Keratinocyte (primary cell): ENCODE measurements around the gene PSMD8. TPM values are rescaled to one million over a fixed set of nuclear protein-coding genes. Genes with fewer than 3 reads are reported as not detected.

Experiments used
- DNase-seq: peaks from one replicate; pipeline ENCODE4 v3.0.0-alpha.2; 2011; ENCODE audit warnings: low read depth, missing footprints, low spot score
- FAIRE-seq: peaks from 2 replicates; lab custom pipeline; 2011; peaks lifted over from hg19 to GRCh38; lab: Jason Lieb, UNC
- H2AFZ ChIP-seq: 2 replicates; pipeline ENCODE4 v1.6.0; 2012; ENCODE audit warnings: low read length, control low read depth, inconsistent platforms; ENCODE audit not compliant: control insufficient read depth
- H3K27ac ChIP-seq: 2 replicates; pipeline ENCODE4 v1.5.1; 2011; ENCODE audit warnings: low read length; ENCODE audit not compliant: control insufficient read depth, insufficient read depth
- H3K27me3 ChIP-seq: 3 replicates; pipeline ENCODE4 v1.6.0; 2011; ENCODE audit warnings: low read length; ENCODE audit not compliant: control insufficient read depth, insufficient read depth; ENCODE audit errors: extremely low read depth
- H3K36me3 ChIP-seq, 2 experiments: 2 replicates in 1 of 2; 3 replicates in 1 of 2; pipeline ENCODE4 v1.5.1; 2011; ENCODE audit warnings: low read length in 2 of 2, mild to moderate bottlenecking in 1 of 2; ENCODE audit not compliant: control insufficient read depth in 2 of 2, insufficient read depth in 2 of 2; ENCODE audit errors: extremely low read depth in 1 of 2
- H3K4me1 ChIP-seq: 3 replicates; pipeline ENCODE4 v1.5.1; 2011; ENCODE audit warnings: low read length; ENCODE audit not compliant: control insufficient read depth, insufficient read depth; ENCODE audit errors: extremely low read depth
- H3K4me2 ChIP-seq: 3 replicates; pipeline ENCODE4 v1.6.0; 2011; ENCODE audit warnings: low read depth, low read length; ENCODE audit not compliant: control insufficient read depth, insufficient read depth; ENCODE audit errors: extremely low read depth
- H3K4me3 ChIP-seq, 3 experiments: fragments of 200-600 bp in 1 of 3; sonication (generic) in 1 of 3; 2 replicates in 2 of 3; 3 replicates in 1 of 3; pipeline ENCODE4 v1.5.1; 2011 to 2016; ENCODE audit warnings: low read length in 3 of 3, mild to moderate bottlenecking in 3 of 3, control low read depth in 2 of 3, inconsistent platforms in 1 of 3, low read depth in 1 of 3, mixed read lengths in 1 of 3, mixed run types in 1 of 3, moderate library complexity in 1 of 3; ENCODE audit not compliant: control insufficient read depth in 2 of 3, insufficient read depth in 2 of 3; ENCODE audit errors: extremely low read depth in 1 of 3
- H3K79me2 ChIP-seq: 2 replicates; pipeline ENCODE4 v1.6.0; 2012; ENCODE audit warnings: low read length; ENCODE audit not compliant: control insufficient read depth, insufficient read depth
- H3K9ac ChIP-seq: 3 replicates; pipeline ENCODE4 v1.6.0; 2011; ENCODE audit warnings: low read length; ENCODE audit not compliant: control insufficient read depth, insufficient read depth; ENCODE audit errors: extremely low read depth
- H3K9me1 ChIP-seq: 3 replicates; pipeline ENCODE4 v1.6.0; 2011; ENCODE audit warnings: low read length; ENCODE audit not compliant: control insufficient read depth, insufficient read depth; ENCODE audit errors: extremely low read depth
- H3K9me3 ChIP-seq: 2 replicates; pipeline ENCODE4 v1.5.1; 2012; ENCODE audit warnings: low read depth, low read length; ENCODE audit not compliant: control insufficient read depth
- H4K20me1 ChIP-seq: 3 replicates; pipeline ENCODE4 v1.6.0; 2011; ENCODE audit warnings: low read length; ENCODE audit not compliant: control insufficient read depth, insufficient read depth; ENCODE audit errors: extremely low read depth
- CTCF ChIP-seq, 3 experiments: IDR thresholded peaks in 1 of 3; conservative IDR thresholded peaks in 1 of 3; optimal IDR thresholded peaks in 1 of 3; 2 replicates in 2 of 3; 3 replicates in 1 of 3; pipeline versions ENCODE3 to v1.5.1; 2011; ENCODE audit warnings: low read length in 3 of 3, mild to moderate bottlenecking in 3 of 3, moderate library complexity in 2 of 3, control low read depth in 1 of 3, inconsistent platforms in 1 of 3; ENCODE audit not compliant: insufficient read depth in 2 of 3; ENCODE audit errors: extremely low read depth in 1 of 3
- EZH2 ChIP-seq: IDR thresholded peaks from one replicate; pipeline ENCODE4 v1.6.1; 2012; ENCODE audit warnings: inconsistent platforms, mild to moderate bottlenecking, low read length, moderate library complexity
- dilution Hi-C: fragments of 300-500 bp; cut with MboI; formaldehyde crosslinking; loops from one replicate; pipeline ENCODE4 v1.7.0; 2020; ENCODE audit warnings: low sequenced_read_pairs; ENCODE audit not compliant: extremely low pct_ligation_motif_present
- polyA plus RNA-seq, 5 experiments: library from polyadenylated mRNA; depleted of rRNA in 3 of 5; stranded (reverse) in 3 of 5; stranded (forward) in 1 of 5; unstranded in 1 of 5; fragments of >200 nt; gene quantifications; 1 replicate in 1 of 5; 2 replicates in 3 of 5; 3 replicates in 1 of 5; pipeline versions ENCODE4 v1.2.1 to v1.2.3, GENCODE V29; 2011 to 2012; ENCODE audit warnings: missing spikeins in 2 of 5, low read depth in 1 of 5, low replicate concordance in 1 of 5

PSMD8 gene
- polyA plus RNA-seq, 1 donor (not counting 4 experiments of a cell fraction or from before 2014, with no cell fraction given): 346 TPM

GRCh38 chr19:38386300-38386970, 12.1 kb downstream of the PSMD8 start:
- H3K4me1 ChIP-seq: peaks cover 21% of the 10 kb centered on the region
- dilution Hi-C loops: no loop called here
- peaks cover 5% of the 10 kb centered on the region for H3K9me1 ChIP-seq

DNA sequence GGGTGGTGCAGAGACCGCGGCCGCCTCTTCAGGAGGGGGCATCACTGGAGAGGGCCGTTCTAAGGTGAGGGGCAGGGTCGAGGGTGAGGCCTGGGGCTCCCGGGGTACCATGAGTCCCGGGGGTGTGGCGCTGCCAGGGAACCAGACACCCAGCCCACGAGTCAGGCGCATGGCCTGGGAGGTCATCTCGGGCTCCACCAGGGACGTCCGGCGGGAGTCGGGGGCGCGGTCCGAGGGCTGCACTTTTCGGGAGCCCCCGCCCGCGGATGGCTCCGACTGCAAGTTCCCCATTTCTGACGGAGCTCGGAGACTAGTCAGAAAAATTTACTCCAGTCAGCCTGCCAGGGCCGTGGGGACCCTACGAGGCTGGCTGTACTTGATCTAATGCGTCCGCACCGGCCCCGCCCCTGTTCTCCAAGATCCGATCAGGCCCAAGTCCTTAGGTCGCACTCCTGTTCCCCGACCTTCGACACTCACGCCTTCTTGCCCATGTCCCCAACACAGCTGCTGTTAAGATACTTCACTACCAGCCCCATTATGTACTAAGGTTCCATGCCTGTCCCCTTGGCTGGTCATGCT, 12.7 kb downstream of the PSMD8 start:
- peaks cover 7% of the 10 kb centered on the region for H4K20me1 ChIP-seq
- TF ChIP-seq EZH2 (no peak), CTCF (optimal IDR thresholded peaks at IDR 0.05 in 1 of 3, IDR thresholded peaks at IDR 0.05 in 1 of 3, conservative IDR thresholded peaks at IDR 0.05 in 1 of 3; ENCODE audit: extremely low read depth in 1 of 3, insufficient read depth in 2 of 3, low read length in 3 of 3) (no peak)
- peak overlapping the region; percentile 62 for H2AFZ ChIP-seq
- no peaks in the 10 kb centered on the region for H3K27me3 ChIP-seq
- peaks cover 9 to 23% of the 10 kb centered on the region in 2 experiments for H3K36me3 ChIP-seq
- peak overlapping the region; percentile 95 for H3K4me2 ChIP-seq
- no peaks in the 10 kb centered on the region for H3K9me3 ChIP-seq
- peak overlapping the region; percentile 66 to 74 (median 67) for H3K4me3 ChIP-seq
- peak overlapping the region; percentile 61 for H3K27ac ChIP-seq
- H3K4me1 ChIP-seq: peaks cover 21% of the 10 kb centered on the region
- DNase-seq: no peak
- dilution Hi-C loops: no loop called here
- H3K9ac ChIP-seq: peak overlapping the region; percentile 50
- FAIRE-seq: no peak
- peaks cover 2% of the 10 kb centered on the region for H3K9me1 ChIP-seq
- H3K79me2 ChIP-seq: peaks cover 4% of the 10 kb centered on the region

More at GRCh38 chr19:38386300-38386970, 12.1 kb downstream of the PSMD8 start:
- DNase-seq: no peak
- no peak for TF ChIP-seq CTCF (optimal IDR thresholded peaks at IDR 0.05 in 1 of 3, IDR thresholded peaks at IDR 0.05 in 1 of 3, conservative IDR thresholded peaks at IDR 0.05 in 1 of 3; ENCODE audit: extremely low read depth in 1 of 3, insufficient read depth in 2 of 3, low read length in 3 of 3)
- no peak overlapping the region for H3K9ac ChIP-seq
- H3K79me2 ChIP-seq: peaks cover 4% of the 10 kb centered on the region
- no peak for FAIRE-seq
- no peaks in the 10 kb centered on the region for H3K27me3 ChIP-seq
- H3K36me3 ChIP-seq: peaks cover 11 to 30% of the 10 kb centered on the region in 2 experiments
- H3K4me2 ChIP-seq: peak overlapping the region; percentile 95
- H3K9me3 ChIP-seq: no peaks in the 10 kb centered on the region
- no peak overlapping the region for H3K27ac ChIP-seq
- no peak overlapping the region for H2AFZ ChIP-seq
- peaks cover 9% of the 10 kb centered on the region for H4K20me1 ChIP-seq
- peak overlapping the region in 1 of 3 experiments; percentile 74 for H3K4me3 ChIP-seq
